ENCODE results near the gene GKN2.

Gene GKN2

GRCh38 chr2:68943581-68944568, 8.8 kb downstream of the GKN2 start:
- POLR2A ChIA-PET, result interaction anchor here (0.7 to 0.8 kb wide), 3 partner anchors 9 to 97 kb away, joined by 3 read pairs; partner anchors contain the start of gene ANTXR1
- no peaks in the 10 kb centered on the region for H3K9me3 ChIP-seq (ENCODE audit: control insufficient read depth, insufficient read depth, low read depth, low read length)
- CTCF ChIA-PET, result interaction anchor here (0.6 to 3.3 kb wide), 35 partner anchors 9 to 1701 kb away, joined by 3 to 29 read pairs (median 4); partner anchors contain the start of genes ANTXR1 and GKN2
- H3K36me3 ChIP-seq (ENCODE audit: control insufficient read depth in 2 of 2, insufficient read depth in 1 of 2, low read length in 2 of 2), result no peaks in the 10 kb centered on the region
- no peak for TF ChIP-seq ZNF473 (tag by site-specific recombination; IDR thresholded peaks at IDR 0.05)
- peak; percentile 77 for TF ChIP-seq ZIC2 (tag by site-specific recombination; IDR thresholded peaks at IDR 0.05)
- TF ChIP-seq ZNF654 (tag by site-specific recombination; IDR thresholded peaks at IDR 0.05; ENCODE audit: low read depth), result peak; percentile 87
- TF ChIP-seq CTCF (tag by site-specific recombination; IDR thresholded peaks at IDR 0.05), result peak; percentile 62
- peak; percentile 50 for TF ChIP-seq GLIS1 (tag by site-specific recombination; IDR thresholded peaks at IDR 0.05)
- TF ChIP-seq ZNF664 (tag by site-specific recombination; IDR thresholded peaks at IDR 0.05), result no peak
- no peak overlapping the region for H3K4me3 ChIP-seq (ENCODE audit: low read depth, low read length)
- H3K4me1 ChIP-seq (ENCODE audit: control insufficient read depth, insufficient read depth, low read length), result no peaks in the 10 kb centered on the region
- no peak overlapping the region for H3K27ac ChIP-seq (ENCODE audit: extremely low read depth, low read depth, low read length)

- POLR2A ChIA-PET, result interaction anchor here (0.7 to 0.8 kb wide), 2 partner anchors 8 to 70 kb away, joined by 3 read pairs; partner anchors contain the start of gene ANTXR1
- H3K4me3 ChIP-seq (ENCODE audit: low read depth, low read length), result no peak overlapping the region
- TF ChIP-seq ZNF785 (tag by site-specific recombination; IDR thresholded peaks at IDR 0.05), result no peak
- TF ChIP-seq ZNF26 (tag by site-specific recombination; IDR thresholded peaks at IDR 0.05), result no peak
- TF ChIP-seq ZNF521 (tag by site-specific recombination; IDR thresholded peaks at IDR 0.05), result no peak
- TF ChIP-seq ZNF776 (tag by site-specific recombination; IDR thresholded peaks at IDR 0.05; ENCODE audit: borderline replicate concordance), result no peak
- no peak overlapping the region for H3K27ac ChIP-seq (ENCODE audit: extremely low read depth, low read depth, low read length)
- no peaks in the 10 kb centered on the region for H3K4me1 ChIP-seq (ENCODE audit: control insufficient read depth, insufficient read depth, low read length)
- CTCF ChIA-PET, result interaction anchor here (0.5 to 3.3 kb wide), 33 partner anchors 8 to 1702 kb away, joined by 3 to 29 read pairs (median 4); partner anchors contain the start of genes ANTXR1 and GKN2
- H3K36me3 ChIP-seq (ENCODE audit: control insufficient read depth in 2 of 2, insufficient read depth in 1 of 2, low read length in 2 of 2), result no peaks in the 10 kb centered on the region
- no peaks in the 10 kb centered on the region for H3K9me3 ChIP-seq (ENCODE audit: control insufficient read depth, insufficient read depth, low read depth, low read length)
Measured at GRCh38 chr2:68942827-68943226, 9.9 kb downstream of the GKN2 start.

DNA sequence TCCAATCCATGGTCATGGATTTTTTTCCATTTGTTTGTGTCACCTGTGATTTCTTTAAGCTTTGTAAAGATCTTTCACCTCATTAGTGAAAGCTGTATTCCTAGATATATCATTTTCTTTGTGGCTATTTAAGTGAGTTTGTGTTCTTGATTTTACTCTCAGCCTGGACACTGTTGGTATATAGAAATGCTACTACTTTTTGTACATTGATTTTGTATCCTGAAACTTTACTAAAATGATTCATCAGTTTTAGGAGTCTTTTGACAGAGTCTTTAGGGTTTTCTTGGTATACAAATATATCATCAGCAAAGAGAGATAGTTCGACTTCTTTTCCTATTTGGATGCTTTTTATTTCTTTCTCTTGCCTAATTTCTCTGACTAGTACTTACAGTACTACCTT, 12.3 kb downstream of the GKN2 start:
- no peaks in the 10 kb centered on the region for H3K4me1 ChIP-seq (ENCODE audit: control insufficient read depth, insufficient read depth, low read length)
- H3K36me3 ChIP-seq (ENCODE audit: control insufficient read depth in 2 of 2, insufficient read depth in 1 of 2, low read length in 2 of 2), result no peaks in the 10 kb centered on the region
- no peak overlapping the region for H3K27ac ChIP-seq (ENCODE audit: extremely low read depth, low read depth, low read length)
- no peak overlapping the region for H3K4me3 ChIP-seq (ENCODE audit: low read depth, low read length)
- no peaks in the 10 kb centered on the region for H3K9me3 ChIP-seq (ENCODE audit: control insufficient read depth, insufficient read depth, low read depth, low read length)
- POLR2A ChIA-PET, result no interaction called here
- CTCF ChIA-PET, result interaction anchor here (0.6 to 1.8 kb wide), 5 partner anchors 10 to 477 kb away, joined by 3 to 6 read pairs (median 3); no protein-coding TSS in a partner anchor
- no peak for TF ChIP-seq BCL11A (tag by site-specific recombination; IDR thresholded peaks at IDR 0.05; ENCODE audit: low read depth)
- TF ChIP-seq ZBTB10 (tag by site-specific recombination; IDR thresholded peaks at IDR 0.05), result no peak
- TF ChIP-seq ZBTB21 (tag by site-specific recombination; IDR thresholded peaks at IDR 0.05), result no peak
- TF ChIP-seq ZNF354C (tag by site-specific recombination; IDR thresholded peaks at IDR 0.05; ENCODE audit: borderline replicate concordance, low read depth), result no peak
- no peak for TF ChIP-seq ZNF776 (tag by site-specific recombination; IDR thresholded peaks at IDR 0.05; ENCODE audit: borderline replicate concordance)
- TF ChIP-seq ZNF132 (tag by site-specific recombination; IDR thresholded peaks at IDR 0.05; ENCODE audit: borderline replicate concordance), result no peak
- TF ChIP-seq PRDM1 (tag by site-specific recombination; IDR thresholded peaks at IDR 0.05), result no peak
- TF ChIP-seq INSM2 (tag by site-specific recombination; IDR thresholded peaks at IDR 0.05), result no peak
- TF ChIP-seq ZNF626 (tag by site-specific recombination; IDR thresholded peaks at IDR 0.05), result no peak
- TF ChIP-seq ZNF266 (tag by site-specific recombination; IDR thresholded peaks at IDR 0.05; ENCODE audit: low read depth), result no peak
- TF ChIP-seq ZNF658 (tag by site-specific recombination; IDR thresholded peaks at IDR 0.05), result no peak
